ENCODE results near the gene DENND11. TPM values are rescaled to one million over a fixed set of nuclear protein-coding genes. Genes with fewer than 3 reads are reported as not detected.

DENND11 gene
- total and polyA plus RNA-seq, 2 of the 4 experiments (the other 2 are of a cell fraction) = 2.9 to 5.0 TPM

GRCh38 chr7:141748396-141748795 is 46.4 kb upstream of the DENND11 start:
- DNase-seq (no peak), ATAC-seq (ENCODE audit: low read depth) (no peak)
- Histone ChIP-seq H3K27ac (ENCODE audit: insufficient read depth, low read length) (no peak overlapping the region), H3K9me1 (ENCODE audit: insufficient read depth, low read length) (no peaks in the 10 kb centered on the region), H3K4ac (ENCODE audit: low read depth, low read length) (no peak overlapping the region), H3K9ac (ENCODE audit: low read depth, low read length) (no peak overlapping the region), H4K91ac (ENCODE audit: insufficient read depth, low read depth, low read length) (no peak overlapping the region), H3K14ac (replicated peaks; ENCODE audit: low read depth, low read length) (no peak overlapping the region), H2BK120ac (ENCODE audit: low read depth, low read length) (no peak overlapping the region), H3K23ac (ENCODE audit: low read depth, low read length) (no peak overlapping the region), H2BK15ac (ENCODE audit: low read depth, low read length) (no peak overlapping the region), H2BK20ac (ENCODE audit: low read depth, low read length) (no peak overlapping the region), H3K4me2 (ENCODE audit: low read depth, low read length) (no peak overlapping the region), H3K4me3 (ENCODE audit: insufficient read depth, low read depth, low read length) (no peak overlapping the region), H4K8ac (ENCODE audit: low read depth in 2 of 2, low read length in 2 of 2) (no peak overlapping the region), H2AK9ac (replicated peaks; ENCODE audit: low read depth, low read length, poor library complexity) (no peak overlapping the region), H4K5ac (ENCODE audit: low read depth, low read length) (no peak overlapping the region), H2BK5ac (ENCODE audit: low read depth, low read length, poor library complexity, severe bottlenecking) (no peak overlapping the region), H3K9me3 (ENCODE audit: control insufficient read depth, insufficient read depth, low read length) (peaks cover 15% of the 10 kb centered on the region), H4K20me1 (ENCODE audit: insufficient read depth, low read length) (no peaks in the 10 kb centered on the region), H3K4me1 (ENCODE audit: control insufficient read depth, insufficient read depth, low read length) (no peaks in the 10 kb centered on the region), H3K18ac (ENCODE audit: low read depth, low read length) (no peak overlapping the region), H3K56ac (ENCODE audit: extremely low read depth, insufficient read depth, low read length) (no peak overlapping the region), H3K36me3 (ENCODE audit: control insufficient read depth, insufficient read depth, low read length) (peaks cover 51% of the 10 kb centered on the region), H3K27me3 (ENCODE audit: control insufficient read depth, insufficient read depth, low read length) (no peaks in the 10 kb centered on the region), H2AK5ac (ENCODE audit: low read depth, low read length) (no peak overlapping the region), H3K79me1 (ENCODE audit: low read depth in 1 of 2, low read length in 2 of 2) (no peaks in the 10 kb centered on the region), H2AFZ (replicated peaks; ENCODE audit: low read length, poor library complexity) (no peak overlapping the region)
- WGBS, 2 experiments (ENCODE audit: extremely low coverage in 2 of 2, insufficient read length in 1 of 2) = no CpG with 5 or more reads among the region's 2 CpGs
- intact Hi-C loops (cut with micrococcal nuclease) = no loop called here
- in situ Hi-C loops (cut with MboI; ENCODE audit: low sequenced_read_pairs) = no loop called here
- dilution Hi-C loops (cut with HindIII; ENCODE audit: low sequenced_read_pairs, unreplicated experiment) = no loop called here
- TF ChIP-seq MAFK (IDR thresholded peaks at IDR 0.05; ENCODE audit: low read depth, low read length) = no peak
- TF ChIP-seq RCOR1 (IDR thresholded peaks at IDR 0.05; ENCODE audit: insufficient replicate concordance, low read length) = no peak
- TF ChIP-seq POLR2A (IDR thresholded peaks at IDR 0.05; ENCODE audit: low read depth, low read length) = no peak
- TF ChIP-seq MAZ (IDR thresholded peaks at IDR 0.05; ENCODE audit: borderline replicate concordance, low read depth, low read length) = no peak
- no peak for TF ChIP-seq RFX5 (IDR thresholded peaks at IDR 0.05; ENCODE audit: low read depth, low read length)
- ChIA-PET CTCF (no interaction called here), POLR2A (ENCODE audit: unreplicated experiment) (interaction anchor here (0.6 kb wide), 1 partner anchor 12 kb away, joined by 4 read pairs; no protein-coding TSS in a partner anchor)
- no TSS peak for BruUV-seq (replicated peaks)

All from IMR-90 (cell line).